ENCODE measurements around the gene ACTRT2. TPM values are rescaled to one million over a fixed set of nuclear protein-coding genes. Genes with fewer than 3 reads are reported as not detected.

ACTRT2 gene
- total and polyA plus RNA-seq, 2 of the 8 experiments (the other 6 are each of a cell fraction or from before 2014, with no cell fraction given), result not detected

DNA sequence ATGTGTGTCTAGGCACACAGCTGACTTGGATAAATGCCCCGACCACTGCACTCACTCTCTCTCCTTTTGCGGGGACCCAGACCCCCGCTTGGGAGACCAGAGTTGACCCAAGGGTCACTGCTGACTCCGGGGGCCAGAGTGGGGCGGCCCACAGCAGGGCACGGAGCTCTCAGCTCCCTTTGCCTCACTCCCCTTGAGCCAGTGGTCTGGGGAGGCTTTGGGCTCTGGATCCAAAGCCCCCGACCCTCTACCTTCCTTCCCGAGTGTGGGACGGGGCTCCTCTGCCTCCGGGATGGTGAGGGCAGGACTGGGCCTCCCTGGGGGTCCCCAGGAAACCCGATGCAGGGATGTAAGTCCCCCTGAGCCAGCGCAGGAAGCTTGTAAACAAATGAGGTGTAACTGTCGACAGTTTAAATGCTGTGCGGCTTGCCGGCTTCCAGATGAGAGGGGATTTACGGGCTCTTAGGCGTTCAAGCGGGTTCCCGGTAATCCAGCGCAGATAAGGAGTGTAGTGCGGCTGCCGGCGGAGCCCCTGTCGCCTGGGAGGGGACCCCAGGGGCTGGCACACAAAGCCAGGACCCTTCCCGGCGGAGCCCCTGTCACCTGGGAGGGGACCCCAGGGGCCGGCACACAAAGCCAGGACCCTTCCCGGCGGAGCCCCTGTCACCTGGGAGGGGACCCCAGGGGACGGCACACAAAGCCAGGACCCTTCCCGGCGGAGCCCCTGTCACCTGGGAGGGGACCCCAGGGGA is 7.4 kb downstream of the ACTRT2 start:
- H3K9ac ChIP-seq (replicated peaks in 1 of 4; ENCODE audit: extremely low read depth in 1 of 4, low read depth in 3 of 4, low read length in 3 of 4), result no peak overlapping the region
- no peak overlapping the region for H4K8ac ChIP-seq (ENCODE audit: extremely low read depth, insufficient read depth, low read length)
- FAIRE-seq (no peak), DNase-seq (ENCODE audit: low read depth in 1 of 2, low spot score in 2 of 2) (no peak)
- H3K27me3 ChIP-seq (replicated peaks in 1 of 4; ENCODE audit: control insufficient read depth in 3 of 4, extremely low read depth in 1 of 4, insufficient read depth in 3 of 4, low read length in 3 of 4), result no peaks in the 10 kb centered on the region
- H3K23me2 ChIP-seq (ENCODE audit: low read depth, low read length), result peaks cover 7% of the 10 kb centered on the region; the same call in 1 of the 2 replicates
- H2BK20ac ChIP-seq (ENCODE audit: low read length), result no peak overlapping the region
- peaks cover 0 to 4% of the 10 kb centered on the region in 2 experiments for H4K20me1 ChIP-seq (replicated peaks in 1 of 2; ENCODE audit: control insufficient read depth in 1 of 2, insufficient read depth in 2 of 2, low read length in 2 of 2)
- CTCF ChIA-PET (ENCODE audit: partially characterized antibody), result no interaction called here
- H2BK5ac ChIP-seq (ENCODE audit: low read depth, low read length), result no peak overlapping the region
- H2BK12ac ChIP-seq (ENCODE audit: low read depth, low read length), result no peak overlapping the region
- H3K4me3 ChIP-seq (ENCODE audit: extremely low read depth in 1 of 4, insufficient read depth in 2 of 4, low read depth in 3 of 4, low read length in 4 of 4), result no peak overlapping the region
- no peak overlapping the region for H4K5ac ChIP-seq (ENCODE audit: insufficient read length, low read depth, low read length)
- no peak overlapping the region for H2BK15ac ChIP-seq (ENCODE audit: low read length)
- H2AK5ac ChIP-seq (ENCODE audit: low read depth, low read length), result no peak overlapping the region
- no peak overlapping the region for H3K27ac ChIP-seq (ENCODE audit: low read depth, low read length)
- no peak overlapping the region for H2AFZ ChIP-seq (ENCODE audit: low read length)
- no peaks in the 10 kb centered on the region for H3K79me2 ChIP-seq (ENCODE audit: control insufficient read depth in 1 of 2, insufficient read depth in 2 of 2, low read length in 2 of 2)
- 85% methylated on average over 21 of the region's 32 CpGs; no CpG with 5 or more reads in 1 of the 2 experiments for WGBS, 2 experiments (ENCODE audit: extremely low coverage in 1 of 2, insufficient coverage in 1 of 2, insufficient read length in 1 of 2, insufficient replicate concordance in 2 of 2, low coverage in 1 of 2, low lambda C conversion rate in 2 of 2, missing lambda C conversion rate in 1 of 2)
- H3K36me3 ChIP-seq (ENCODE audit: control insufficient read depth in 2 of 4, insufficient read depth in 4 of 4, low read length in 3 of 4), result no peaks in the 10 kb centered on the region; a peak in 2 of 8 replicates
- POLR2A ChIA-PET (ENCODE audit: partially characterized antibody), result no interaction called here
- no peak overlapping the region for H2BK120ac ChIP-seq (replicated peaks; ENCODE audit: low read depth, low read length)
- H3K79me1 ChIP-seq (ENCODE audit: low read depth, low read length), result no peaks in the 10 kb centered on the region
- no peak overlapping the region for H3K18ac ChIP-seq (ENCODE audit: extremely low read depth, low read length)
- H3K4ac ChIP-seq (replicated peaks; ENCODE audit: insufficient read length, low read depth, low read length), result no peak overlapping the region
- H3K14ac ChIP-seq (ENCODE audit: insufficient read length), result no peak overlapping the region
- no peak overlapping the region for H4K91ac ChIP-seq (replicated peaks; ENCODE audit: insufficient read length, low read length)
- no peak overlapping the region for H3K56ac ChIP-seq (replicated peaks; ENCODE audit: insufficient read length, low read depth, low read length)
- no peak overlapping the region for H3K23ac ChIP-seq (ENCODE audit: insufficient read length)
- H3K4me1 ChIP-seq (replicated peaks in 1 of 4; ENCODE audit: control insufficient read depth in 3 of 4, insufficient read depth in 4 of 4, low read length in 3 of 4), result no peaks in the 10 kb centered on the region
- TF ChIP-seq EZH2 (IDR thresholded peaks at IDR 0.05; ENCODE audit: low read depth, low read length, severe bottlenecking) (no peak), RBBP5 (IDR thresholded peaks at IDR 0.05; ENCODE audit: borderline replicate concordance, low read depth, low read length) (no peak), SP2 (IDR thresholded peaks at IDR 0.05; ENCODE audit: low read length) (no peak), SRF (IDR thresholded peaks at IDR 0.05; ENCODE audit: low read depth, low read length) (no peak)
- H3K9me3 ChIP-seq (ENCODE audit: insufficient read depth in 2 of 2, low read depth in 1 of 2, low read length in 1 of 2), result peaks cover 62 to 97% of the 10 kb centered on the region in 2 experiments
- no peak overlapping the region for H3K4me2 ChIP-seq (ENCODE audit: insufficient read depth in 1 of 2, low read depth in 2 of 2, low read length in 2 of 2)

Measured in H1 (cell line).